ENCODE results near the gene CENPL.
"Not testable (repeated sequence)": the region's sequence is repeated elsewhere in the genome, so short reads cannot be mapped to it uniquely, and the experiment has no call there.

Gene CENPL

GRCh38 chr1:173856903-173857302, 32.2 kb upstream of the CENPL start:
- no peak for DNase-seq

GRCh38 chr1:173856014-173856413, 31.3 kb upstream of the CENPL start:
- DNase-seq: no peak

- DNase-seq: no peak
These were observed 28.4 kb upstream of the CENPL start for GRCh38 chr1:173853074-173853473.

- no peak for DNase-seq
These were observed 27.4 kb upstream of the CENPL start for GRCh38 chr1:173852105-173852504.

- DNase-seq: no peak
These were observed 8.1 kb upstream of the CENPL start for GRCh38 chr1:173832748-173833147.

DNA sequence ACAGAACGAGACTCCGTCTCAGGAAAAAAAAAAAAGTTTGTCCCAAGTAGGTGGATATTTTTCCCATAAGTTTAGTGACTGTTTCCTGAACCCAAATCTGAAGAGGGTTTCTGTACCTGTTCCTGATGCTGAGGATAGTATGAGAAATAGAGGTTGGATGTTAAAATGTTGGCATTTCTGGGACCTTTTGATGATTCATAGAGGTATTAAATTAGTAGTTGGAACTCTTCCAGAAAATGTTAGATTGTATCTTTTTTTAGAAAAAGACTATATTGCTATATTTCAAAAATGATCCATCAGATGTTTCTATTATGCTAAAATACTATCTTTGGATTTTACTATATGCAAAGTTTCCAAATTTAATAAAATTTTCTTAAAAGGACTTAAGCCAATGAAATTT, 2.9 kb upstream of the CENPL start:
- DNase-seq: no peak

DNA sequence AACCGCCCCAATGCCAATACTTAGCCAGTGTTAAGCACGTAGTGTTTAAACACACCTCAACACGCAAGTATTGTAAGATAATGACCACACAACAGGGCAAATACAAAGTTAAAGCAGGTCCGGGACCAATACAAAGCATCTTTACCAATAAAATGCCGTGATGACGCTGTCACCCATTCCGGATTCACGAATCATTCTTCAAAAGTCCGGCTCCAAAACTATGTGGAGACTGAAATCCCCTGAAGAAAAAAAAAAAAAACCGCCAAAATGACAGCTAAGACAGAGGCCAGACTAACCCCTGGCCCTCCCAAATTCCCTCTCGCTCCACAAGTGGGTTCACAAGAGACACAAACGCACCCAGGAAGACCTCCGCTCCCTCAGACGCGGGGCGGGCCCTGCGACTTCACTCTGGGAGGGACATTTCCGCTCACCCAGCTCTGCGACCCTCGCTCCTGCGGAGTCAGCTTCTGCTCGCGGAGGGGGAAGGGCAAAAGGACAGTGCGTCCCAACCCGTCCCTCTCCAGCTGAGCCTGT, 835 bp downstream of the CENPL start:
- no peak for DNase-seq

DNA sequence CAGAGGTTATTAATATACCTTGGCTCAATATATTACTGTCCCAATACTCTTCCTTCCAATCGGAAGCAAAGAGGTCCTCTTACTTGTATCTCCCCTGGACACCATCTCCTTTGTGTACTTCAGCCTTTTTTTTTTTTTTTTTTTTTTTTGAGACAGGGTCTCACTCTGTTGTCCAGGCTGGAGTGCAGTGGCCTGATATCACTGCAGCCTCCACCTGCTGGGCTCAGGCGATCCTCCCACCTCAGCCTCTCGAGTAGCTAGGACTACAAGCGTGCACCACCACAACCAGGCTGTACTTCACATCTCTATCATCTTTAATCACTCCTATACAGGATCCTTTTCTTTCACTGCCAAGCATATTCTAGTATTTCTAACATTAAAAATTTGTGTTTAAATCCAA, 3.0 kb downstream of the CENPL start:
- DNase-seq: no peak

DNA sequence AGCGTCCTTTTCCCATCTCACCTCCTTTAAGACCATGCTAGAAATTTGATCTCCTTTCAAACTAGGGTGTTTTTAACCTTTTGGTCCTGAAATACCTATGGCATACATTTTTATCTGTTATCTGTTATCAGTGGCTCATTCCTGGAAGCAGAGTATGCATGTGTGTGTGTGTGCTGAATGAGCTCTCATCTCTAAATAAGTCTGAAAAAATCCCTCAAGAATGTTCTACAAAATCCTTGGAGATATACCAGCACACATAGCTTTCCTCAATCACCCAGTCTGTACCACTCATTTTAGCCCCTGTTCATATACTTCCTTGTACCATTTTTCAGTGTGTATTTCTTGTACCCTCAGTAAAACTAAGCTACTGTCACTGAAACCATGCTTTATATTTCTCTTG, 6.2 kb downstream of the CENPL start:
- DNase-seq: no peak

GRCh38 chr1:173813654-173814053, 11.0 kb downstream of the CENPL start:
- not testable (repeated sequence) for DNase-seq

GRCh38 chr1:173802961-173803360, 21.7 kb downstream of the CENPL start:
- DNase-seq: no peak

DNA sequence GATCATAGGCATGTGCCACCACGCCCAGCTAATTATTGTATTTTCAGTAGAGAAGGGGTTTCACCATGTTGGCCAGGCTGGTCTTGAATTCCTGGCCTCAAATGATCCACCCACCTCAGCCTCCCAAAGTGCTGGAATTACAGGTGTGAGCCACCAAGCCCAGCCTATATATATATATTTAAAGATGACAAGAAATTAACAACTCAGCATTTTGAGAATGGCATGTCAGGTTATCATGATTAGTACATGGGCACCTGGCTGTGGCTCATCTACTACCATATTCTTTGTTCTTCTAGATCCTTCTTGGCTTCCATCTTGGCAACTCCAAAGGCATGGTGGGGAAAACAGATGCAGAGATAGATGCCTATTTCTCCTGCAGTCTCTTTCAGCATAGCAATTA, 24.7 kb downstream of the CENPL start:
- not testable (repeated sequence) for DNase-seq

DNA sequence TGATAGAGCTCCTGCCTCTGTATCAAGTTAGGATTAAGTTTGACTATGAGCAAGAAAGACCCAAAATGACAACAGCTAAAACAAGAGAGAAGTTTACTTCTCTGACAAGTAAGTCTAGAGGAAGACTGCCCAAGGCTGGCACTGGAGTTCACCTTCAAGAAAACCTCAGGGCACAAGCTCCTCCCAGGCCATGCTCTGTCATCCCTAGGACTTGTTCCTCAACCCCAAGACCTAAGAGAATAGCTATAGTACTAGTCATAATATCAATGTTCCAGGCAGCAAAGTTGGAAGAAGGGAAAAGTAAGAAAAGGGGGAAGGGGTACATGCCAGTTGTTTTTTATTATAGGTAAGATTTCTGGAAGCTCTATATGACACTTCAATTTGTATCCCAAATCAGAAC, 26.6 kb downstream of the CENPL start:
- DNase-seq: no peak

DNA sequence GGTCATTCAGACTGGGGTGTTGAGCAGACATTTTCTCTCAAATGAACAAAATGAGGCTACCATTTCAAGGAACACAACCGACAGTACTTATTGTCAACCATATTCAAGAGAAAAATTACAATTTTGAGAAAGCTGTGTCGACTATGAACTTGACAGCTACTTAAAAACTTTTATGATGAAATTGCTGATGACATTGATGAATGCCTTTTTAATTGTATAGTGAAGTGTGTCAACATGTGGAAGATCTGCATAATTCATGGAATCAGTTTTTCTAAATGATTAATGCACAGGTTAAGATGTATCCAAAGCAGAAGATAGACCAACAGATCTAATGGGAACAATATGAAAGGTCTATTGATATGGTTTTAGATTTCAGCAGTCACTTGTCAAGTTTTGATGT, 34.8 kb downstream of the CENPL start:
- no peak for DNase-seq

GRCh38 chr1:173784997-173785396, 39.7 kb downstream of the CENPL start:
- DNase-seq: no peak

DNA sequence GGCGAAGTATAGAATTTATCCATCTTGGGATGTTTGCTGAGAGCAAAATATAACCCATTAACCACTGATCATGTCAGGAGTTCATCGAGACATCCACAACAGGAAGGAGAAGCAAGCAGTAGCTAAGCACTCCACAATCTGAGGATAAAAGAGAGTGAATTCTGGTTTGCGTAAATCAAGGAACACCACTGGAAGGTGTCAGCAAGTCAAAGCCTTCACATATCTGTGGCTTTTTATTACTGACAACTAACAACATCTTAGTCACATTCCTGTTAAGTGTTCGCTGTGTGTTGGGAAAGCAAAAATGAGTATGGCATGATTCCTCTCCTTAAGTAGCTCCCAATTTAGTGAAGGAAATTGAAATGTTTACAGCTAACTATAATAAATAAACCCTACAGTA, 44.7 kb downstream of the CENPL start:
- no peak for DNase-seq

DNA sequence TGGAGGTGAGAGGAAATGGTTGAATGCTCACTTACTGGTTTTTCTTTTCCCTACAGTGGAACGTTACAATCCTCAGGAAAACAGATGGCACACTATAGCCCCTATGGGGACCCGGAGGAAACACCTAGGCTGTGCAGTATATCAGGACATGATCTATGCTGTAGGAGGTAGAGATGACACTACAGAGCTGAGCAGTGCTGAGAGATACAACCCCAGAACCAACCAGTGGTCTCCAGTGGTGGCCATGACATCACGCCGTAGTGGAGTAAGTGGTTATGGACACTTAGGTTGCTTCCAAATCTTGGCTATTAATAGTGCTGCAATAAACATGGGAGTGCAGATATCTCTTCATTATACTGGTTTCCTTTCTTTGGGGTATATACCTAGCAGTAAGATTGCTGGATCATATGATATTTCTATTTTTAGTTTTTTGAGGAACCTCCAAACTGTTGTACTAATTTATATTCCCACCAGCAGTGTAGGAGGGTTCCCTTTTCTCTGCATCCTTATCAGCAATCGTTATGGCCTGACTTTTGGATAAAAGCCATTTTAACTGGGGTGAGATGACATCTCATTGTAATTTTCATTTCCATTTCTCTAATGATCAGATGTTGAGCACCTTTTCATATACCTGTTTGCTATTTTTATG, 49.0 kb downstream of the CENPL start:
- no peak for DNase-seq

DNA sequence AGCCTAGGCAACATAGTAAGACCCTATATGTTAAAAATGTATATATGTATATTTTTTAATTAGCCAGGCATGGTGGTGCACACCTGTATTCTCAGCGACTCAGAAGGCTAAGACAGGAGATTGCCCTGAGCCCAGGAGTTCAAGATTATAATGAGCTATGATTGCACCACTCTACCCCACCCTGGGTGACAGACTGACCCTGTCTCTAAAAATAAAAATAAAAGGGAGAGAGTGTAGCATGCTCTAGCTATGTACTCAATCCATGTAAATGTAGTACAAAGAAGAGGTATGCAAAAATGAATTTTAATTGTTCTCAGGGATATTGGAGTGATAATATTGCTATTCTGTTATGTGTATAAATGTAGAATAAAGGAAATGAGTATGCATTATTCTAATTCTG, 53.1 kb downstream of the CENPL start:
- DNase-seq: no peak

GRCh38 chr1:173770330-173770729, 54.4 kb downstream of the CENPL start:
- not testable (repeated sequence) for DNase-seq

- no peak for DNase-seq
These were observed 55.9 kb downstream of the CENPL start for GRCh38 chr1:173768827-173769226.

DNA sequence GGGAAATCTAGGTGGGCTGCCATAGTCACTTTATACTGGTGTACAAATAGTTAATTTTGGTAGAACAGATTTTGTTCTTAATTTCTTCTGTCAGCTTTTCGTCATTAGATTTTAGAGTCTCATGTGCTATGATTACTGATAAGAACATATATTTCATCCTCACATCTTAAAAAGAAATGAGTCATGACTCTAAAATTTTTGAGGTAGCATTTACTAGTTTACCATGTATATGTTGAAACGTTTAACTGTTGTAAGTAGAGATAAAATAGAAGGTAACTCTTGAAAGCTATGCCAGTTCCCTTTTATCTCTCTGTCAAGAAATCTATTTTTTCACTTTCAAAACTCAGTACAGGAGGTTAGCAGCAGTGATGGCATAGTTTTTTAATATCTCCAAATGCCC, 56.5 kb downstream of the CENPL start:
- DNase-seq: no peak

- DNase-seq: not testable (repeated sequence)
These were observed 60.4 kb downstream of the CENPL start for GRCh38 chr1:173764331-173764730.

GRCh38 chr1:173758980-173759379, 65.7 kb downstream of the CENPL start:
- DNase-seq: no peak

GRCh38 chr1:173758110-173758509, 66.6 kb downstream of the CENPL start:
- DNase-seq: no peak

DNA sequence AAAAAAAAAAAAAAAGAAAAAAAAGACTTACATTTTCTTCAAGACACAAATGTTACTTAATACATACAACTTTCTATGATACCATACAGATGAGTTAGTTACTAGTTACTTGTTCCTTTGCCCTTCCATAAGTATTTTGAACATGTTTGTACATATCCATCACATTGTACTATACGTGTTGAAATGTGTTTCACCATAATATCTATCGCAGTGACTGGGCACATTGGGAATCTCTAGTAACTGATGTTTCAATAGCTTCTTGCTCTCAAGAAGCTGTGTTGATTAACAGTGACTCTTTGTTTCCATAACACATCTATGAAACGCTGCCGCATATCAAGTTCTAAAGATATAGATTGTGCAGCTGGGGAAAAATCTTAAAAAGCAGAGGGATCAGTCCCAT, 67.0 kb downstream of the CENPL start:
- no peak for DNase-seq
